HEK293 (cell line): ENCODE data around the gene UROD.

Experiments used
- ATF2 ChIP-seq: fragments of 450-650 bp; formaldehyde crosslinking; IDR thresholded peaks from 2 replicates; pipeline ENCODE4 v1.5.1; 2016; ENCODE audit warnings: missing biosample characterization, missing genetic modification characterization, low read depth
- CTCF ChIP-seq: fragments of 450-650 bp; formaldehyde crosslinking; IDR thresholded peaks from 2 replicates; pipeline ENCODE4 v1.5.1; 2016; ENCODE audit warnings: missing biosample characterization, missing genetic modification characterization
- GFI1B ChIP-seq: fragments of 450-650 bp; formaldehyde crosslinking; IDR thresholded peaks from 2 replicates; pipeline ENCODE4 v1.5.1; 2016; ENCODE audit warnings: missing biosample characterization, missing genetic modification characterization
- SALL2 ChIP-seq: fragments of 450-650 bp; formaldehyde crosslinking; IDR thresholded peaks from 2 replicates; pipeline ENCODE4 v1.5.0; 2017; ENCODE audit warnings: missing biosample characterization, mild to moderate bottlenecking, missing genetic modification characterization, borderline replicate concordance
- ZNF274 ChIP-seq, 2 experiments: fragments of 200-500 bp in 1 of 2; fragments of 450-650 bp in 1 of 2; sonication (Bioruptor generic) in 1 of 2; formaldehyde crosslinking in 1 of 2; IDR thresholded peaks; 2 replicates each; pipeline versions ENCODE4 v1.5.1 to v1.6.1; 2014 to 2016; ENCODE audit warnings: borderline replicate concordance in 1 of 2, inconsistent platforms in 1 of 2, low read length in 1 of 2, missing biosample characterization in 1 of 2, missing genetic modification characterization in 1 of 2
- ZNF366 ChIP-seq: fragments of 450-650 bp; formaldehyde crosslinking; conservative IDR thresholded peaks from 2 replicates; pipeline ENCODE4 v1.5.1; 2016; ENCODE audit warnings: missing biosample characterization, missing genetic modification characterization
- ZNF510 ChIP-seq: fragments of 450-650 bp; formaldehyde crosslinking; IDR thresholded peaks from 2 replicates; pipeline ENCODE4 v1.5.1; 2018; ENCODE audit warnings: mild to moderate bottlenecking, missing genetic modification characterization, missing biosample characterization; ENCODE audit not compliant: insufficient replicate concordance
- ZNF518A ChIP-seq: fragments of 450-650 bp; formaldehyde crosslinking; conservative IDR thresholded peaks from 2 replicates; pipeline ENCODE4 v1.5.1; 2016; ENCODE audit warnings: low read depth, missing biosample characterization, missing genetic modification characterization
- ZNF530 ChIP-seq: fragments of 450-650 bp; formaldehyde crosslinking; IDR thresholded peaks from 2 replicates; pipeline ENCODE4 v1.5.1; 2016; ENCODE audit warnings: low read depth, missing biosample characterization, missing genetic modification characterization
- ZNF548 ChIP-seq: fragments of 450-650 bp; formaldehyde crosslinking; IDR thresholded peaks from 2 replicates; pipeline ENCODE4 v1.5.1; 2016; ENCODE audit warnings: missing biosample characterization, missing genetic modification characterization
- ZNF670 ChIP-seq: fragments of 450-650 bp; formaldehyde crosslinking; IDR thresholded peaks from 2 replicates; pipeline ENCODE4 v1.5.1; 2016; ENCODE audit warnings: missing biosample characterization, missing genetic modification characterization, low read depth
- ZNF830 ChIP-seq: fragments of 450-650 bp; IDR thresholded peaks from 2 replicates; pipeline ENCODE4 v1.5.0; 2018; ENCODE audit warnings: missing biosample characterization, missing genetic modification characterization, low read depth, mild to moderate bottlenecking, moderate library complexity

GRCh38 chr1:45032837-45033236 lies 20.8 kb downstream of the UROD start:
- no peak for TF ChIP-seq CTCF (tag by site-specific recombination)
- no peak for TF ChIP-seq GFI1B (tag by site-specific recombination)
- TF ChIP-seq ZNF274 (IDR thresholded peaks at IDR 0.05; ENCODE audit: low read length), result no peak
- no peak for TF ChIP-seq ZNF274 (tag by site-specific recombination; IDR thresholded peaks at IDR 0.05; ENCODE audit: borderline replicate concordance)
- no peak for TF ChIP-seq ZNF510 (tag by site-specific recombination)
- no peak for TF ChIP-seq ZNF548 (tag by site-specific recombination)
- no peak for TF ChIP-seq ZNF366 (tag by site-specific recombination)
- TF ChIP-seq ZNF670 (tag by site-specific recombination), result no peak
- TF ChIP-seq ZNF530 (tag by site-specific recombination), result no peak
- no peak for TF ChIP-seq SALL2 (tag by site-specific recombination)
- no peak for TF ChIP-seq ZNF518A (tag by site-specific recombination)
- TF ChIP-seq ZNF830 (tag by site-specific recombination), result no peak
- no peak for TF ChIP-seq ATF2 (tag by site-specific recombination)
